ENCODE data around the gene CCNA2. TPM values are rescaled to one million over a fixed set of nuclear protein-coding genes. Genes with fewer than 3 reads are reported as not detected.

Gene CCNA2
- total RNA-seq, 2 donors from 2014 or later, result 15.6 to 62.8 TPM

GRCh38 chr4:121818215-121818614 is 5.5 kb downstream of the CCNA2 start:
- no peak for DNase-seq
- H3K9ac ChIP-seq (ENCODE audit: low read depth in 2 of 2, low read length in 2 of 2), result no peak overlapping the region
- H3K9me3 ChIP-seq, result no peaks in the 10 kb centered on the region
- H3K4me1 ChIP-seq, result no peaks in the 10 kb centered on the region
- H3K36me3 ChIP-seq, result no peaks in the 10 kb centered on the region
- intact Hi-C loops (cut with DNase I), result no loop called here
- TF ChIP-seq CTCF (IDR thresholded peaks at IDR 0.05), result no peak
- H3K27me3 ChIP-seq, result no peaks in the 10 kb centered on the region
- H3K27ac ChIP-seq, result no peak overlapping the region
- H3K4me3 ChIP-seq, result no peak overlapping the region

- H3K4me3 ChIP-seq, result no peak overlapping the region
- intact Hi-C loops (cut with DNase I), result no loop called here
- no peaks in the 10 kb centered on the region for H3K27me3 ChIP-seq
- H3K27ac ChIP-seq, result no peak overlapping the region
- no peak for TF ChIP-seq CTCF (IDR thresholded peaks at IDR 0.05)
- no peaks in the 10 kb centered on the region for H3K36me3 ChIP-seq
- no peak for DNase-seq
- H3K9me3 ChIP-seq, result no peaks in the 10 kb centered on the region
- H3K9ac ChIP-seq (ENCODE audit: low read depth in 2 of 2, low read length in 2 of 2), result no peak overlapping the region
- no peaks in the 10 kb centered on the region for H3K4me1 ChIP-seq
Measured at GRCh38 chr4:121817701-121818100, 6.0 kb downstream of the CCNA2 start.

- no peaks in the 10 kb centered on the region for H3K36me3 ChIP-seq
- TF ChIP-seq CTCF (IDR thresholded peaks at IDR 0.05), result no peak
Measured at GRCh38 chr4:121817006-121817405, 6.7 kb downstream of the CCNA2 start.

GRCh38 chr4:121814756-121815155 is 8.9 kb downstream of the CCNA2 start:
- no peak for TF ChIP-seq CTCF (IDR thresholded peaks at IDR 0.05)
- Histone ChIP-seq H3K9me3 (no peaks in the 10 kb centered on the region), H3K4me3 (no peak overlapping the region), H3K27ac (no peak overlapping the region), H3K9ac (ENCODE audit: low read depth in 2 of 2, low read length in 2 of 2) (no peak overlapping the region), H3K4me1 (no peaks in the 10 kb centered on the region), H3K27me3 (no peaks in the 10 kb centered on the region), H3K36me3 (peaks cover 6% of the 10 kb centered on the region)
- DNase-seq, result no peak
- intact Hi-C loops (cut with DNase I), result no loop called here

More at GRCh38 chr4:121817006-121817405, 6.7 kb downstream of the CCNA2 start:
- no peak for DNase-seq
- Histone ChIP-seq H3K4me3 (no peak overlapping the region), H3K27me3 (no peaks in the 10 kb centered on the region), H3K27ac (no peak overlapping the region), H3K9ac (ENCODE audit: low read depth in 2 of 2, low read length in 2 of 2) (no peak overlapping the region), H3K4me1 (no peaks in the 10 kb centered on the region), H3K9me3 (no peaks in the 10 kb centered on the region)
- intact Hi-C loops (cut with DNase I), result no loop called here

GRCh38 chr4:121811122-121811521 is 12.6 kb downstream of the CCNA2 start:
- H3K27ac ChIP-seq, result no peak overlapping the region
- TF ChIP-seq CTCF (IDR thresholded peaks at IDR 0.05), result no peak
- no peak overlapping the region for H3K4me3 ChIP-seq
- H3K36me3 ChIP-seq, result peaks cover 6% of the 10 kb centered on the region
- no peak for DNase-seq
- H3K9me3 ChIP-seq, result no peaks in the 10 kb centered on the region
- H3K27me3 ChIP-seq, result no peaks in the 10 kb centered on the region
- H3K4me1 ChIP-seq, result no peaks in the 10 kb centered on the region
- no peak overlapping the region for H3K9ac ChIP-seq (ENCODE audit: low read depth in 2 of 2, low read length in 2 of 2)
- intact Hi-C loops (cut with DNase I), result no loop called here

- Histone ChIP-seq H3K4me1 (no peaks in the 10 kb centered on the region), H3K9me3 (no peaks in the 10 kb centered on the region), H3K4me3 (no peak overlapping the region), H3K9ac (ENCODE audit: low read depth in 2 of 2, low read length in 2 of 2) (no peak overlapping the region), H3K27ac (no peak overlapping the region), H3K27me3 (no peaks in the 10 kb centered on the region), H3K36me3 (peaks cover 3% of the 10 kb centered on the region)
- TF ChIP-seq CTCF (IDR thresholded peaks at IDR 0.05), result no peak
- DNase-seq, result no peak
- intact Hi-C loops (cut with DNase I), result no loop called here
Measured at GRCh38 chr4:121806411-121806810, 17.3 kb downstream of the CCNA2 start.
